NOMO-1 treated with DMSO at 0.1 percent for 48 hours (cell line): ENCODE measurements around the gene ACE.
"Not testable (repeated sequence)": the region's sequence is repeated elsewhere in the genome, so short reads cannot be mapped to it uniquely, and the experiment has no call there.

Experiments used
- DNase-seq: peaks from one replicate; lab custom pipeline; 2025; ENCODE audit not compliant: unreplicated experiment; lab: John Stamatoyannopoulos, UW

Gene ACE

DNA sequence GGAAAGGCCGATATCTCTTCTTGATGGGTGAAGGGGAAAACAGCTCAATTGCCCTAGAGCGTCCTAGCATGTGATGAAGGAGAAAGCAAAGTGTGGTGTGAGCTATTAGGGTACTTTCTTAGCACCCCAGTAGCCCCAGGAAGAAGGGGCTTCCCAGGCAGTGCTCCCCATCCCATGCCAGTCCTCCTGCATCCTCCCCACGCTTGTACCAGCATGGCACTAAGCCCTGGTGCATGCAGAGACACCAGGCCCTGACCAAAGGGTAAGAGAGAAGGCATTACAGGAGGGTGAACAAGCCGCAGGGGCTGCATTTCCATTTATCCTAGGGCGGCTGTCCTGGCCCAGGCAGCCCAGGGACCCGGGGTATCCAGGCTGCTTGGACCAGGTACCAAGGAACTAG, 33.8 kb upstream of the ACE start:
- no peak for DNase-seq

DNA sequence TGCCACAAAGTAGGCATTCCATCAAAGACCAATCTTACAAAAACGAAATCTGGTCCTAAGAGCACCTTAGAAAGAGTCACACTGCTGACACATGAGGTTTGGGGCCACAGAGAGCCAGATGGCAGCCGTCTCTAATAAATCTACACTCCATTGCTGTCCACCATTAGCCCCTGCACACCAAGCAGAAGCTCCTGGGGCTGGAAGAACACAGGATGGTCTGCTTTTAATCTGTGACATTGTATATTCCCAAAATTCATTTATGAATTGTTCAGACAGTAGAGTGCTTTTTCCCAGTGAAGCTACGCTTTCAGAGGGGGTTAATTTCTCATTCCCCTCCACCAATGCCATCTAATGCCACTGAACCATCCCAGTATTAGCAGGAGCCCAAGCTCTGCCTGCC, 32.4 kb upstream of the ACE start:
- DNase-seq, result no peak

GRCh38 chr17:63445065-63445464, 31.8 kb upstream of the ACE start:
- DNase-seq, result no peak

DNA sequence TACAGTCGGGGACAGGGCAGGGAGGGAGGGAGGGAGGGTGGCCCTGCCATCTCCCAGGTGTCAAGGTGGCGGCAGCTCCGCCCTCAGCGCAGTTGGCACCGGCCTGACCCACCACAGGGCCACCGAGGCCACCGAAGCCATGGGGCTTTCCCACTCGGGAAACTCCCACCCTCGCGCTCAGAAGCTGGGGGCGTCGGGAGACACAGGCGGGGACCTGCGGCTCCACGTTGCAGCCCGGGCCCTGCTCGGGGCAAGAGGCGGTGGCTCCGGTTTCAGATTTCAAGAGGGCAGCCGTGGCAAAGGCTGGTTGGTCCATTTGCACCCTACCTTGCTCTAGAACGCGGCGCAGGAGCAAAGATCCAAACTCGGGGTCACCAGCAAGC, 31.3 kb upstream of the ACE start:
- no peak for DNase-seq

- DNase-seq, result peak; percentile 28
Measured at GRCh38 chr17:63445954-63446752, 30.7 kb upstream of the ACE start, which contains the start of gene CYB561. TSS of gene CYB561 (minus strand) at chr17:63446306. CDS start at chr17:63437547, 8,759 bp downstream.

DNA sequence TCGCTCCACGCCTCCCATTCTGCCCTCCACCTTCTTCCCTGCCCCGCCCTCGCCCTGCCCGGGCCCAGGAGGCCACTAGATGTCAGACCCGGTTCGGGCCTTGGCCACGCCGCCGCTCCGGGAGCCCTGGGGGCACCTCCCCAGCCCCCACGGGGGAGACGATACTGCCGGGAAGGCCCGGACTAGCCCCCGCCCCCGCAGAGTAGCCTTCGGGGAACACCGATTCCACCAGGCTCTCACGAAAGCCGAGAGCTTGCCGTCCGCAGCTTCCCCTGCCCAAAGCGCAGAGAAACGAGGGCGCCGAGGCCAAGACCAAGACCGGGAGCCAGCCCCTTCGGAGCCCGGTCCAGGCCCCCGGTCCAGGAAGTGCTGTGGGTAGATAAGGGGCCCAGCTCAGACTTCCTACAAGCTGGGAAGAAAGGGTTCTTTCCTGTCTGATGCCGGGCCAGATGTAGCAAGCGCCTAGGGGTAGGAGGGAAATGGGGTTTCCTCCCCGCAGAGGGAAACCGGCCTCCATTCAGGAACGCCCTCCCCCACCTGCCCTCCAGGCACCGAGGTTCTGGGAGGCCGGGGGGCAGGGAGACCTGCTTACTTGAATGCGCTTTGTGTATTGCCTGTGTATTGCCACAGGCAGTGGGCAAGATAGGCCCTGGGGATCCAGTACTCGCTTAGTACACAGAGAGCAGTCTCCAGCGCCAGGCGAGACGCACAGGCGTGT, 29.9 kb upstream of the ACE start:
- peak; percentile 54 for DNase-seq

DNA sequence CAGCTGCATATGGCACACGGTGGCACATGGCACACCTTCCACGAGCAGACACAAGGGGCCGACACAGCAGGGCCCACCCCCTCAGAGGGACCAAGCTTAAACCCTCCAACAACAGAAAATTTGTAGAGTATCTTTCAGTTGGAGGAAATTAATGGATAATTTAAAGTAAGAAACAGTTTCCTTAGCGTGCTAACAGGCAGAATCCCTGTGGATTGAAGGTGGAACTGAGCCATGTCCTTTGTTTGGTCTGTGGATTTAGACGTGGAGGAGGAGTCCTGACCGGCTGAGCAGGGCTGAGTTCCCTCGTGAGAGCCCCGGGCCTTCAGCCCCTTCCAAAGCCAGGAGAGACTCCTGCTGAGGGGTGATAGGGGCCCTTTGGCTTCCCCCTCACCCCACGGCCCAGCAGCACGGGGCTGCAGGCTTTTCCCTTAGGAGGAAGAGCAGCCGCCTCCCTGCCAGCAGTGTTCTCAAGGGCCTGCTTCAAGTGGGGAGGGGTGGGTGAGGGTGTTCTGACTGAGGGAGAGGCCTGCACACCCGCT, 29.3 kb upstream of the ACE start:
- DNase-seq, result no peak

GRCh38 chr17:63448655-63449054, 28.2 kb upstream of the ACE start:
- no peak for DNase-seq

DNA sequence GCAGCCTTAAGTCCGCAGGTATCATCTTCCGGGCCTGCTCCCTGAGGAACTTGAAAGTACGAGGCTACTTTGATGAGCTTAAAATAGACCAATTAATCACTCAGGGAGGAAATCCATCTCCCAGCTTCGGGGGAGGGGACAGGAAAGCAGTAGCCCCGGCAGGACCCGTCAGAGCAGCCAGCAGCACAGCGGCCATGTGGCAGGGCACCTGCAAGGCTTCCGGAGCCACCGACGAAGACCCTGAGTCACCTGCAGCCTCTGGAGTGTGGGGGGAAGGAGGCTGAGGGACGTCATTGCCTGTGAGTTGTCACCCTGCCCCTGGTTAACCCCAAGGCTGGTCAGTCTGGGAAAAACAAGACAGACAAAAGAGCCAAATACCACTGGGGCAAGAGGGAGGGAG, 26.3 kb upstream of the ACE start:
- peak; percentile 5 for DNase-seq

- DNase-seq, result no peak
Measured at GRCh38 chr17:63451150-63451549, 25.7 kb upstream of the ACE start.

- no peak for DNase-seq
Measured at GRCh38 chr17:63452046-63452961, 24.6 kb upstream of the ACE start.

DNA sequence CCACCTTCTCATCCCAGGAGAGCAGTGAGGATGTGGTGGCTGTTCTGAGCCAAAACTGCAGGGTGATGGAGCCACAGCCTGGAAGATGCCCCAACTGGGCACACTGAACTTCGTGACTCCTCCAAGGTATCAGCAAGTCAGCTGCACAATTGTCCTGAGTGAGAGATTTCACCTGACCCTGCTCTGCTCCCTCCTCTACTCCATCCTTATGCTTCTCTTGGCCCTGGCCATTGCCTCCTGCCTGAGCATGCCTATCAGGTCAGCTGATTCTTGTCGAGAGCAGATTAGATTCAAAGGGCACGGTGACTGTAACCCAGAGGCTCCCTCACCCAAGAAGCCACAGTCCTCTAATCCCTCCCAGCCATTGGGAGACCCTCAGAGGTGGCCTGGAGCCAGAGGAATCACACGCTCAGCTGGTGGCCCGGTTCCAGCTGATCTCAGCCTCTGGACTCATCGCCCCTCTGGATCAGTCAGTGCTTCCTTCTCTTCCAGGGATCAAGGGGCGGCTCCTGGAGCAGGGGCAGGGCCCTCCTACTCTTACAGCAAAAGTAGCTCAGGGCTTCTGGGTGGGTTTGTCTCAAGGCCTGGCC, 23.8 kb upstream of the ACE start:
- DNase-seq, result no peak

DNA sequence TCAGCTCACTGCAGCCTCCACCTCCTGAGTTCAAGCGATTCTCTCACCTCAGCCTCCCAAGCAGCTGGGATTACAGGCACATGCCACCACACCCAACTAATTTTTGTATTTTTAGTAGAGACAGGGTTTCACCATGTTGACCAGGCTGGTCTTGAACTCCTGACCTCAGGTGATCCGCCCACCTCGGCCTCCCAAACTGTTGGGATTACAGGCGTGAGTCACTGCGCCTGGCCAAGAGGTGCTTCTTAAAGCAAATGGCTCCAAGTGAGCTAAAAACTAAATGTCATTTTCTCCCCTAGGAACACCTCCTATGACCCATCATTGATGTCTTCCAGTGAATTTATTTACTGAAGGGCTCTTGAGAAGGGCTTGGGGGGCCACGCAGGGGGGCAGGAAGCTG, 22.5 kb upstream of the ACE start:
- not testable (repeated sequence) for DNase-seq

DNA sequence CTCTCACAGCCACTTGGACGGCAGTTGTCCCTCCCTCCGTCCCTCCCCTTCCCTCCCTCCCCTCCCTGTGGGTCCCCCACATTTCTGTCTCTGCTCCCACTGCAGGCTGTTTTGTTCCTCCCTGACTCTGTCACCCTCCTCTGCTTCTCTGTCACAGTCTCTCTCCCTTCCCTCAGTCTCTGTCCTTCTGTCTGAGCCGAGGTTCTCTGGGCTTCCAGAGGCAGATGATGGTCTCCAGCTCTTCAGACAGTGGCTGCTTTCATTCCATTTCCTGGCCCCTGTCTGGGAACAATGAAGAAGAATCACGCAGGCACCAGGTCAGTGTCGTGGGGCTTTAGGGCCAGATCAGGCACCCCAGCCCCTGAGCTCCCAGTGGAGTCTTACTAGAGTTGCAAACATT, 21.9 kb upstream of the ACE start:
- DNase-seq, result no peak

DNA sequence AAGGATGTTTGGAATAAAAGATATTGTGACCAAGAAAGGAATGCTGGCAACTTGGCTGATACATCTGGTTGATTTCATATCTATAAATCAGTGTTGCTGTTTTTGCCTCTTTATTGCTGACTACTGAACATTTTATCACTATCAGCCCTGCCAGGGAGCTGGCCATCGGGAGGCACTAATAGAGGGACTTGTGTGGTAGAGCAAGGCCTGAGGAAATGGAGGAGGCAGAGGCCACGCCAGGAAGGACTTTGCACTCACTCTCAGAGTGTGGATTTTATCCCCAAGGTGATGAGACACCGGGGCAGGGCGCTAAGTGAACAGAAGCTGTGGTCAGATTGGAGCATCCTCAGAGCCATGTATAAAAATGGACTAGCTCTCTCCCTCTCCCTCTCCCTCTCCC, 21.4 kb upstream of the ACE start:
- no peak for DNase-seq

DNA sequence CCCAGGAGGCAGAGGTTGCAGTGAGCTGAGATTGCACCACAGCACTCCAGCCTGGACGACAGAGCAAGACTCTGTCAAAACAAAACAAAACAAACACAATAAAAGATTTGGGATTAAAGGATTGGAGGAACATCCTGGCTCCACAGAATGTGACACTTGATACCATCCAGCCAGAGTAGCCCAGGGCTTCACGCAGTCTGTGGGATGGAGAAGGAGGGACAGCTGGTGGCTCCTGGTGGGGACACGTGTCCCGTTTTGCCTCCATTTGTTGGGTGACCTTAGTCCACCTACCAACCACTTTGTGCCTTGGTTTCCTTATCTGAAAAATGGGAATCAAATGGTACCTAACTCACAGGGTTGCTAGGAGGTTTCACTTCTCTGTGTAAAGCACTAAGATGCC, 18.4 kb upstream of the ACE start:
- DNase-seq, result no peak

DNA sequence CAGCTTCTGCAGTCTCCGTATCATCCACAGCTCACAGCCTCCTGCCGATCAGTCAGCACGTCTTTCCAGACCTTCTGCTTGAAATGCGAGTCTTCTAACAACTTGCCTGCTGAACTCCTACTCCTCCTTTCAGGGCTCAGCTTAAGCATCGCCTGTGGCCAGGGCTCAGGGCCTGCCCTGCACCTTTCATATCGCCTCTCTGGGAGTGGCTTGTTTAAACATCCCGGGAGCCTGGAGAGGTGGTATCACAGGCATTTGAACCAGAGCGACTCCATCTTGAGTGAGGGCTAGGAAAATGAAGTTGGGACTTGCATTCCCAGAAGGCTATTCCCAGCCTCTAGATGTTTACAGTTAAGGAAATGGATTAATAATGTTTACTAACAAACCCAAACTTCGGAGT, 16.8 kb upstream of the ACE start:
- DNase-seq, result no peak

DNA sequence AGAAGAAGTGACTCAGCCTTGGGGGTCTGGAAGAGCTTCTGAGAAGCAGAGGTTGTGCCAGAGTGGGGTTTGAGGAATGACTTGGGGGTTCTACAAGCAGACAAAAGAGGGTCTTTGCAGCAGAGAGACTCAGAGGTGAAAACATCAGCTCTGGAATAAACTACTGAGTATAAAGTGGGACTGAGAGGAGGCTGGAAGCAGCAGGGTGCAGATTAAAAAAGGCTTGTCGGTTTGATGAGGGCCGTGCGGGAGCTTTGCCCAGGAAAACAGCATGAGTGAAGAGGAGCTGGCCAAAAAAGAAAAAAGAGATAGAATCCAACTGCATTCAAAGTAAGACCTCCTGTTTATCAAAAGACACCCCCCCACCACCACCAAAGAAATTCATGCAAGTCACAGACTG, 13.1 kb upstream of the ACE start:
- DNase-seq, result no peak

DNA sequence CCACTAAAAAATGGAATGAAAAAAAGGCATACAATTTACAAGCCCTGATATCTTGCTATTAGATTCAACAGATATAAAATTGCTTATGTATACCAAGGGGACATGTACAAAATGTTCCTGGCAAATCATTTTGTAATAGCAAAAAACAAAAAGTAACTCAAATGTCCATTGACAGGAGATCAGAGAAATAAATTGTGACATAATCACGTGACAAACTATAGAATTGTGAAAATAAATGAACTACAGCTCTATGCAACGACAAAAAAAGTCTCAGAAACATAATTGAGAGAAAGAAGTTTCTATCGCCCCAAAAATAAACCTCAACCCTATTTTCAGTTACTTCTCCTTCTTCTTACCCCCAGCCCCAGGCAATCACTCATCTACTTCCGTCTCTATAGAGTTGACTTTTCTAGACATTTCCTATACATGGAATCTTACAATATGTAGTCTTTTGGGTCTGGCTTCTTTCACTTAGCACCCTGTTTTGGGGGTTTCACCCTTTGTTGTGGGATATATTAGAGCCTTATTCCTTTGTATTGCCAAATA, 12.1 kb upstream of the ACE start:
- peak; percentile 88 for DNase-seq

DNA sequence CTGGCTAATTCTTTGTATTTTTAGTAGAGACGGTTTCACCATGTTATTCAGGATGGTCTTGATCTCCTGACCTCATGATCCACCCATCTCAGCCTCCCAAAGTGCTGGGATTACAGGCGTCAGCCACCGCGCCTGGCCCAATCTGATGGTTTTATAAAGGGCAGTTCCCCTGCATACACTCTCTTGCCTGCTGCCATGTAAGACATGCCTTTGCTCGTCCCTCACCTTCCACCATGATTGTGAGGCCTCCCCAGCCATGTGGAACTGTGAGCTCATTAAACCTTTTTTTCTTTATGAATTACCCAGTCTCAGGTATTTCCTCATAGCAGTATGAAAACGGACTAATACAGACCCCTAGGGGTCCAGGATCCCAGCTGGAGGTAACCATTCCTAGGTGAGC, 8.8 kb upstream of the ACE start:
- DNase-seq, result not testable (repeated sequence)

DNA sequence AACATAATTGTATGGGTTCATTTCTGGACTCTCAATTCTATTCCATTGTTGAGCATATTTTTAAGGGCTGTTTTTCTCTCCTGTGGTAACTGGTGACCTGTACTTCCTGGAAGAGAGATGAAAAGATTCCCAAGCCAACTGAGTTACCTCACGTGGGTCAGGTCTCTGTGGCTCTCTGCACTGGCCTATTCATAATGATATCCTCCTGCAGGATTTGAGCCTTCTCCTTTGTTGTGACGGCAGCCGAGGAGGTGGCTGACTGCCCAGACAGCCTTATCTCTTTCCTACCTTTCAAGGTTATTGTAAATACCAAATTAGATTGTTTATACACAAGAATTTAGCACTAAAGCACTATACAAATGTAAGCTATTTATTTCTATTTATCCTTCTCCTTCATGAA, 2.7 kb upstream of the ACE start:
- DNase-seq, result no peak
